NCI-H1092 (cell line): ENCODE results near the gene TMSB10.

ENCODE experiments used
- DNase-seq: peaks from one replicate; lab custom pipeline; 2025; lab: John Stamatoyannopoulos, UW

The TMSB10 gene

DNA sequence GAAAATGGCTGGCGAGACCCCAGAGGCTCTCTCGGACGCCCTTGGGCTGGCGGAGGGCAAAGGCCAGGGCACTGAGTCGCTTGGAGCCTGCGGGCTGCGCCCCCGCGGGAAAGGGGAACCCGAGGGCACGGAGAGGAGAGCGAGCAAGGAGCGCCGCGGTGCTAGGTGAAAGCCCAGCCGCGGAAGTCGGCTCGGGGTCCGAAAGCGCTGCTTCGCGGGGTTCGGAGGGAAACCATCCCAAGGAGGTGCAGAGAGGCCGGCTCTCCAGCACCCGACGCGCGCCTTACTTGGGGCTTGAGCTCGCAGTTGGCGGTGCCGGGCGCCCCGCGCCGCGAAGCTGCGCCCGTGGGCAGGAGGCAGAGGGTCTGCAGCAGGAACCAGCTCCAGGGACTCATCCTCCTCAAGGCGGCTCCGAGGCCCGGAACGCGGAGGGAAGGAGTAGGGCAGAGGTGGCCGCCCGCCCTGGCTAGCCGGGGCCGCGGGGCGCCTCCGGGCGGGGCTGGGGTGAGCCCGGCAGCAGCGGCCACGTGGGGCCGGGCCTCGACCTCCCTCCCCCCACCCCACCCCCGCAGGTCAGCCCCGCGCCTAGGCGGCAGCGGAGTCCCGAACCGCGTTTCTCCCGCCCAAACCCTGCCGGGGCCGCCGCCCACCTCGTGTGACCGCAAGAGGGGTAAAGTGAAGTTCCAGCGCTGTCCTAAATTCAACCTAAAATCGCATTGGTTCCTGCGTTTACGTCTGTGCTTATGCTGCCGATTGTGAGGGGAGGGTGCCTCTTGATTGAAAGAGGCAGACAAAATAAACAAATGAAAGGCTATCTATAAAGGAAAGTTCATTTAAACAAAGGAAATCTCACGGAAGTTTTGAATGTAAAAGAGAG lies 24.6 kb upstream of the TMSB10 start, which contains the start of gene TRABD2A:
Gene TRABD2A, minus strand, starts transcription at position 440 of the 877 bp plus-strand sequence. Its CDS starts 45 bp downstream, at position 395.
- no peak for DNase-seq

DNA sequence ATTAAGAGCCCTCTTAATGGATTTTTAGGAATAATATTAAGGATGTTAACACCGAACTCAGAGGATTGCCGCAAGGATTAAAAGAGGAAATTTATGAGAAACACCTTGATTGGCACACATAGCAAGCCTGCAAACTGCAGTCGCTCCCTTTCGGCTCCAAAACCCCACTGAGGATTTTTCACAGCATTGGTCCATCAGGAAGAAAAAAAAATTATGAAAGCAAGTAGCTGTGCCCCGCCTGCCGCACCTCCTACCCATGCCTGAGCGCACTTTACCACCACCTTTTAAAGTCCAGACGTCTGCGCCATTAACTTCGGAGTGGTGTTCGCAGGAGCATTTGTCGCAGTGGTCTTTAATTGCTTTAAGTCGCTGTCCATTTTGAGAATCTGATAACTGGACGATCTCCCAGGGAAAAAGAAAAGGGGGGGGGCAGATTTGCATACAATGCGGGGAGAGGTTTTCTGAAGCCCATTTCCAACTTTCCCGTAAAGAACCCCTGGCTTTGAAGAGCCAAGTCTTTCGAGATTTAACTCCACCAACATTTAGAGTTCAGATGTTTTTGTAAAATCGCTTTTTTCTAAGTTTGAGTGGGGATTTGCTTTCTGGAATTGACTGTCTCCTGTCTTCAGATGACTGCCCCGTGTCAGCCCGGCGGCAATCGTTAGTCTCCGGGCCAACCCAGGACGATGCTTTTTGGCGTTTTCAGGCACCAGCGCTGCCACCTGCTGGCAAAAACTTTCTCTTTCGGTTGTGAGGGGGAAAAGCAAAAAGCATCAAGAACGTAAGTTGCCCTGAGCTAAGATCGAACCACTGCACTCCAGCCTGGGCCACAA lies 23.7 kb upstream of the TMSB10 start:
- DNase-seq = peak; percentile 29

GRCh38 chr2:84882414-84882738 lies 23.1 kb upstream of the TMSB10 start:
- no peak for DNase-seq

DNA sequence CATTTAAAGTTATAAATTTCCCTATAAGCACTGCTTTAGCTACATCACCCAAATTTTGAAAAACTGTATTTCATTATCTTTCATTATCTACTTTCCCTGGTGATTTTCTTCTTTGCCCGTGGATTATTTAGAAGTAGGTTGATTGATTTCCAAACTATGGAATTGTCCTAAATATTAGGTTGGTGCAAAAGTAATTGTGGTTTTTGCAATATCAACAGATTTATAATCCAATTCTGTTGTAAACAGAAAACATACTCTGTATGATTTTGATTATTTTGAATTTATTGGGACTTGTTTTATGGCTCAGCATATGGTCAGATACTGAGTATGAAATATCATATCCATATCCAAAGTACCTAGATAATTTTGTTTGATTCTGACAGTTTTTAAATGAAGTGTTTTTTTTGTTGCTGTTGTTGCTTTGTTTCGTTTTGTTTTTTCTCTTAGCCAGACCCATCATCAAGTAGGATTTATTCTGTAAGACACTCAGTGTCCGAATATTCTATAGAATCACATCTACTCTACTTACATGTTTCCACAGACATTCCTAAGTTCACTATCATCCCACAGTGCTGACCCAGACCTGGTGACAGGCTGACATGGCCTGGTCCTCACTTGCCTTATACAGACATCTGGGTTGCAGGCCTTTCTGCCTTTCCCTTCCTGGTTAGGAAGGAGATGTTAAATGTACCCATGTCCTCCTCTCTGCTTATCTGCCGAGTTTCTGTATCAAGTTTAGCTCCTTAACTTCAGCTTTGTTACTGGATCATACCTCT lies 22.5 kb upstream of the TMSB10 start:
- no peak for DNase-seq

GRCh38 chr2:84884449-84884848 lies 21.0 kb upstream of the TMSB10 start:
- no peak for DNase-seq

- no peak for DNase-seq
Measured at GRCh38 chr2:84885111-84885510, 20.3 kb upstream of the TMSB10 start.

DNA sequence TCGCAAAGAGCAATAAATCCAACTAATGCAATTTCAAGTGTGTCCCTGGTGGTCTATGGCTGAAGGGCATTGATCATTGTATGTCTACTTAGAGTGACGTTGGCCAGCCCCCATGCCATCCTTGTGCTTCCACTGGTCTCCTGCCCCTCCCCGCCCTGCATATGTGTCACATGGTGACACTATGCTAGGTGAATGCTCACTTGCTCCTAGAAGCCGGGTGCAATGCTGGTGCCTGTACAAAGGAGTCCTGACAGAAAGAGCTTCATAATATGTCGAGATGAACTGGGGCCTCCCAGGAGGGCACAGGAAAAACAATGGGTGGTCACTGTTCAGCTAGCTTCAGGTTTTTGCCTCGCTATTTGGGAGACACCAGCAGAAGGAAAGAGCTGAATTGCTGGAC lies 18.7 kb upstream of the TMSB10 start:
- no peak for DNase-seq

GRCh38 chr2:84888401-84889276 lies 16.8 kb upstream of the TMSB10 start:
- no peak for DNase-seq

DNA sequence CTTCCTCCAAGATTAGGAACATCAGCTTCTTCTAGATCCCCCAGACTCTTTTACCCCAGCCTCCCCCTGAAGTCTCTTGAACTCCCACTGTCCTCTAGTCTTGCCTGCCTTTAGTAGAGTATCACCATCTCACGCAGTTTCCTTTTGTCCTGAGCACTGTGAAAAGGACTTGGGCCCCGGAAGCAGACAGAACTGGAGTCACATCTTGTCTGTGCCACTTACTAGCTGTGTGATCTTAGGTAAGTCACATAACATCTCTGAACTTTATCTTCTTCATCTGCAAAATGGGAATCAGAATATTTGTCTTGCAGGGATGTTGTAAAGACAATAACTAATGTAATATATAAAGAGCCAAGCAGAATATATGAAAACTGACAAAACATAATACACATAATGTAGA lies 16.1 kb upstream of the TMSB10 start:
- DNase-seq = no peak

DNA sequence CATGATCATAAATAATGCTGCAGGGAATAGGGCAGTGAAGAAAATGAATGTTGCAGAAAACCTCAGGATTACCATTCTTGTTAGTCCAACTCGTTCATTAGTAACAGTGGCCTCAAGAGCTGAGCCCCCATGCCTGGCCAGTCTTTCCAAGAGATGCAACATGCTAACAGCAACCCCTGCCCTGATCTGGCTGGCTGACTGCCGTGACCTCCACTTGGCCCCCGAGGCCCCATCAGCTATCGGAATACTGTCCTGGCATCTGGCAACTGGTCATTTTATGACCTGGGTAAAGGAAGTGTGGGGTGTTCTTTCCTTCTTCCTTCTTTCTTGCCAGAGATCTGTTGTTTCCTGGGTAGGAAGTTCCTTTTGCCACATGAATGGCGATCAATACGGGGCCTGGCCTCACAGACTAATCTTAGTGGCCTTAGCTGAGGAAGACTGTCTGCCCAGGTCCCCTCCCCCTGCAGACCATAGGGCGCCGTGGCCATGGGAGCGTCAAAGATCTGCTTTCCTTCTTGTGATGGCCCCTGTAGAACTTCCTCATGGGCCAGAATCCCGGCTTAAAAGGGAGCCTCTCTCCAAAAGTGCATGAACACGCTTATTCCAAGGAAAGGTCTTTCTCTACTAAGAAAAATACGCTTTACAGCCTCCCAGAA lies 14.0 kb upstream of the TMSB10 start:
- no peak for DNase-seq

DNA sequence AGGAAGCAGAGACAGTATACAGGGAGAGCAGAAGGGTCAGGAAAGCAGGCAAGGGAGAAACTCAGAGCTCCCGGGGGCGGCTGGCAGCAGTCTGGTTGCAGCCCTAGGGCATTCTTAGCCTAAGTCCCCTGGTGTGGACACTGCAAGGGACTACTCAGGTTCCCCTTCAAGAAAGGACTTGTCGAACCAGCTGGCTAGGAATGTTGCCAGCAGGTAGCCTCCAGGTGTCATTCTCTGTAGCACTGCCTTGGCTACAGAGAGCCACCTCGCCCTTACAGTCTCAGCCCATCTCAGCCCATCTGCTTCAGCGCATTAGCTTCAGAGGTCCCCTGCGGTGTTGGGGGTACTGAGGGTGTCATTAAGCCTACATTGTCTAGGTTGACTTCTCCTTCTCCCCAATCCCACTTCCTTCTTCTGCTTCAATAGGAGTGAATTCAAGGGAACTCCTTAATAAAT lies 11.3 kb upstream of the TMSB10 start:
- DNase-seq = no peak

DNA sequence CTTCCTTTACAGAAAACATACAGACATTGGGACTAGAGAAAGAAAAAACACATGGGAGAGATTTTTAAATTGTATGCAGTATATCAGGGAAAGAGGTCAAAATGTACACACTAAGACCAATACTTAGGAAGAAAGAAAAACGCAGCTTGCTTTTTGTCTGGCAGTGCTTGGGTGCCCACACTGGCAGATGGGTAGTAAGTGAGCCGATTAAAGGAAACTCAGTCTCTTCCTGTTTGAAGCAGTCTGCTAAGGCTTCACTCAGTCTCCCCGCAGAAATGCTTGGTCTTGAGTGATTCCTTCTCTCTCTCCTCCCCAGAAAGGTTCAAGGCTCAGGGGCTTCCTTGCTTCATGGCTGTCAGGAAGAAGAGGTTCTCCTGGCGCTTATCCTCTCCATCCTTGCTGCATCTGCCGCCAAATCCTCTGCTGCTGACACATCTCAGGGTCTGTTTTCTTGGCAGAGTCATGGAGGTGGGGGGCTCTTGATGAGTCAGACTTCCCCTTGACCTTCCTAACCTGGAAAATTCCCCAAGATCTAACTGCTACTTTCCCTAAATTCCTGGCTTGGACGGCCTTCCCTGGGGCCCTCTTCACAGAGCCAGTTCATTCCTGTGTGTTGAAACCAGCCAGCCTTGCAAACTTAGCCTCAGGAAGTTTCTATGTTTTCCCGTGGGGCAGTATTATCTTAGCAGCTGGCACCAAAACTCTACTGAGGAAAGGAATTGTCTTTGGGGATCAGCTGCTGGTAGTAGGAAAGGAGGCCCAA lies 10.5 kb upstream of the TMSB10 start:
- no peak for DNase-seq

GRCh38 chr2:84896567-84896966 lies 8.9 kb upstream of the TMSB10 start:
- DNase-seq = no peak

DNA sequence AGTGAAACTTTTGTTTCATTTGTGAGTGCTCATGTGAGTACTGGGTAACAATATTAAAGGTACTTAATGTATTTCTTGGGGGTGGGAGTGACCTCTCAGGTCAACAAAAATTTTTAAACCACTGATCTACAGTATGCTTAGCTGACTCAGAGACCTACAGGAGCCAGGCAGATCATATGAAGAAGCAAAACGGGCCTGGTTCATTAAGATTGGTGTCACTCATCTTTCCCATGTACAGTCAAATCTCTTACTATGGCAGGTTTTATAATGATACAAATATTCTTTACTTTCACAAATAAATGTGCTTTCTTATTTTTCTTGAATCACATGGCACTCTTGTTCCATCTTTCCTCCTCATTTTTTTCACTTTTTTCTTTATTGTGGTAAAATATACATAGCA lies 7.7 kb upstream of the TMSB10 start:
- no peak for DNase-seq

GRCh38 chr2:84899304-84900204 lies 5.9 kb upstream of the TMSB10 start:
- no peak for DNase-seq

DNA sequence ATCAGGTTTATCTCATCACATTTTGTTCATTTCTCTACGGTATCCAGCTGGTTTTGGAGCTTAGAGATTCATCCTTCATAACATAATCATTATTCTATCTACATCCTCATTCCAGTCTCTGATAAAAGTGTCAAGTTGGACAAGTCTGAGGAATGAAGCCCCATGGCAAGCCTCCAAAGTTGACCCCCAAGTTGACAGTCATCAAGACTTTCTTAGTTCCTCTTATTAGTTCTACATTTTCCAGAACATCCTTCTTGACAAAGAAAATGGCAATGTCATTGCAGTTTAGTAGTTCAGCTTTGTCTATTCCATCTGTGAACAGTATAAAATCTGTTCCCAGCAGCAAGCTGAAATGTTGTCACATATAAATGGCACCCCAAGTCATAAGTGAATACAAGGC lies 4.5 kb upstream of the TMSB10 start:
- DNase-seq = no peak

DNA sequence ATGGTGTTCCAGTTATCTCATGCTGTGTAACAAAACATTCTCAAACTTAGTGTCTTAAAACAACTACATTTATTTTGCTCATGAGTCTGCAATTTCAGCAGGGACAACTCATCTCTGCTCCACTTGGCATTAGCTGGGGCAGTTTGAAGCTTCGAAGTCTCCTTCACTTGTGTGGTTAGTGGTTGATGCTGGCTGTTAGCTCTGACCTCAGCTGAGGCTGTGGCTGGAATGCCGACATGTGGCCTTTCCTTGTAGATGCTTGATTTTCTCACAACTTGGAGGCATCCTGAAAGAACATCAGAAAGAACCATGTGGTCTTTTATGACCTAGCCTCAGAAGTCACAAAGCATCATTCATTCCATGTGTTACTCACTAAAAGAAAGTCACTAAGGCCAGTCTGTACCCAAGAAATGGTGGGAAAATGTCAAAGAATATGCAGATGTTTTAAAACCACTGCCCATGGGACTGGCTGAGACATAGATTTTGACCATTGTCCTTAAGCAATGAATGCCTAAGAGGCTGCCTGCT lies 3.8 kb upstream of the TMSB10 start:
- DNase-seq = no peak

DNA sequence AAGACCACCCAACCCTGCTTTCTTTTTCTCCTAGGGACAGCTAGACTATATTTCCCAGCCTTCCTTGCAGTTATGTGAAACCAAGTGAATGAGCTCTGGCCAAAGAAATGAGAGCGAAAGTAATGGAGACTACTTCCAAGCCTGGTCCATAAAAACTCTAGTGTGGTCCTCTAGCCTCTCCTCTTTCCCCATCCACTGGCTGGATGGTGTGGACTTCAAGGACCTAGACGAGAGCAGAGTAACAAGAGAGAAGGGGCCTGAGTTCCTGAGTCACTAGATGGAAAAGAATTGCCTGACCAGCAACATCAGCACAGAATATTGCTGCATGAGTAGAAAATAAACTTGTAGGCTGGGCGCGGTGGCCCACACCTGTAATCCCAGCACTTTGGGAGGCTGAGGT lies 2.9 kb upstream of the TMSB10 start:
- DNase-seq = no peak

DNA sequence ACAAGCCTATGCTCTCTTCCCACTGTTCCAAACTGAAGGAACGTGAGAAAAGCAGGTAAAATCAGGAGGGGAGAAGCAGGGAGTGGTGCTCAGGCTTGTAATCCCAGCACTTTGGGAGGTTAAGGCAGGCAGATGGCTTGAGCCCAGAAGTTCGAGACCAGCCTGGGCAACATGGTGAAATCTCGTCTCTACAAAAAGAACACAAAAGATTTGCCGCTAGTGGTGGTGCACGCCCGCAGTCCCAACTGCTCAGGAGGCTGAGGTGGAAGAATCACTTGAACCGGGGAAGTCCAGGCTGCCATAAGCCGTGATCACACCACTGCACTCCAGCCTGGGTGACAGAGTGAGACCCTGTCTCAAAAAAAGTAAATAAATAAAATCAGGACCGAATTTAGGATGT lies 1.3 kb upstream of the TMSB10 start:
- no peak for DNase-seq
